ENCODE results near the gene FYCO1.

- TF ChIP-seq GATA2 (IDR thresholded peaks at IDR 0.05; ENCODE audit: low read depth, low read length), result no peak
- TF ChIP-seq GATA3 (IDR thresholded peaks at IDR 0.05; ENCODE audit: low read depth, low read length), result no peak
Measured at GRCh38 chr3:45992821-45993221, 2.8 kb downstream of the FYCO1 start.
